A673 (cell line): ENCODE measurements around the gene KRT77.

Experiments
- CTCF ChIP-seq: fragments of 300-800, 200-600 bp; sonication (generic); conservative IDR thresholded peaks from 2 replicates; pipeline ENCODE4 v1.5.1; 2017; ENCODE audit warnings: low read depth, mild to moderate bottlenecking, antibody characterized with exemption, low read length, moderate library complexity, mixed read lengths
- EZH2 ChIP-seq: fragments of 200-600 bp; sonication (generic); IDR thresholded peaks from 2 replicates; pipeline ENCODE4 v1.6.1; 2017; ENCODE audit warnings: borderline replicate concordance, low read depth, mild to moderate bottlenecking, mixed read lengths, antibody characterized with exemption, low read length; ENCODE audit not compliant: poor library complexity, severe bottlenecking

DNA sequence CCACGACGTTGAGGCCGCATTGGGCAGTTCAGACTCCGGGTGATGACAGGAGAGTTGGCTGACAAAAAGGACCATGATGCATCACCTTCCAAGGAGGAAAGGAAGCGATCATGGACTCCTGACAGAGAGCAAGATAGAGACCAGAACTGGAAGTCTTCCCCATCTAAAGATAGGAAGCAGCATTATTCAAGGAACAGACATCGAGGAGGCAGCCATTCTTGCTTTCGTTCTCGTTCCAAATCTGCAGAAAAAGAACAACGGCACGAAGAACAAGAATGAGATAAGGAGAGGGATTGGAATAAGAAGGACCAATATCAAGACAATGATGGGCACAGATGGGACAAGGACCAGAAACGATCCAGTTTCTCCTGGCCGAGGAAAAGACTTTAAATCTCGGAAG is 27.1 kb upstream of the KRT77 start:
- TF ChIP-seq CTCF (no peak), EZH2 (no peak)
